ENCODE measurements around the gene MVB12B. TPM values are rescaled to one million over a fixed set of nuclear protein-coding genes. Genes with fewer than 3 reads are reported as not detected.

The MVB12B gene
- total and polyA plus RNA-seq, 2 of the 8 experiments (the other 6 are each of a cell fraction or from before 2014, with no cell fraction given), result 2.6 to 5.0 TPM

DNA sequence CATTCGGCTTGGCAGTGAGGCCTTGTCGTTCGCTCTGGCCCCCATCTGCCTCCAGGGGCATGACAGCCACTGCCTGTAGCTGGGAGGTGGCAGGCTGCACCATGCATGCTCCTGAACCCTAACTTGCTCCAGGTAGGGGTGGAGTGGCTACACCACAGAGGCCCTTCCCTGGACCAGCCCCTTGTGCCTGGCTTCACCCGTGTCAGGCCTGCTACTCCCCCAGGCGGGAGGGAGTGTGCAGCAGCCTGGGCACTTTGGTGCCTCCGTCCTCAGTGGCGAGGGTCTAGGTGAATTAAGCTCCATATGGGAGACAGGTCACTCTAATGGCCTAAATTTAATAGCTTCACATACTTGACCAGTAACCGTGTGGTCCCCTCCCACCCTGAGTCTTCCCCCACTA, 227.7 kb downstream of the MVB12B start:
- Histone ChIP-seq H3K9me3 (ENCODE audit: insufficient read depth in 2 of 2, low read depth in 1 of 2, low read length in 1 of 2) (no peaks in the 10 kb centered on the region), H3K23me2 (ENCODE audit: low read depth, low read length) (no peaks in the 10 kb centered on the region), H4K20me1 (replicated peaks in 1 of 2; ENCODE audit: control insufficient read depth in 1 of 2, insufficient read depth in 2 of 2, low read length in 2 of 2) (no peaks in the 10 kb centered on the region), H3K4ac (replicated peaks; ENCODE audit: insufficient read length, low read depth, low read length) (no peak overlapping the region), H3K79me1 (ENCODE audit: low read depth, low read length) (no peaks in the 10 kb centered on the region), H2BK20ac (ENCODE audit: low read length) (no peak overlapping the region), H2BK5ac (ENCODE audit: low read depth, low read length) (no peak overlapping the region), H4K91ac (replicated peaks; ENCODE audit: insufficient read length, low read length) (no peak overlapping the region), H3K56ac (replicated peaks; ENCODE audit: insufficient read length, low read depth, low read length) (no peak overlapping the region), H3K4me1 (replicated peaks in 1 of 4; ENCODE audit: control insufficient read depth in 3 of 4, insufficient read depth in 4 of 4, low read length in 3 of 4) (peaks cover 0 to 2% (median 0%) of the 10 kb centered on the region in 4 experiments; a peak in 2 of 7 replicates), H2BK12ac (ENCODE audit: low read depth, low read length) (no peak overlapping the region), H3K18ac (ENCODE audit: extremely low read depth, low read length) (no peak overlapping the region), H3K23ac (ENCODE audit: insufficient read length) (no peak overlapping the region), H4K5ac (ENCODE audit: insufficient read length, low read depth, low read length) (no peak overlapping the region), H3K36me3 (ENCODE audit: control insufficient read depth in 2 of 4, insufficient read depth in 4 of 4, low read length in 3 of 4) (no peaks in the 10 kb centered on the region), H3K14ac (ENCODE audit: insufficient read length) (no peak overlapping the region), H2AFZ (ENCODE audit: low read length) (no peak overlapping the region), H3K27me3 (replicated peaks in 1 of 4; ENCODE audit: control insufficient read depth in 3 of 4, extremely low read depth in 1 of 4, insufficient read depth in 3 of 4, low read length in 3 of 4) (no peaks in the 10 kb centered on the region; a peak in 1 of 7 replicates), H3K4me3 (ENCODE audit: extremely low read depth in 1 of 4, insufficient read depth in 2 of 4, low read depth in 3 of 4, low read length in 4 of 4) (no peak overlapping the region), H2BK15ac (ENCODE audit: low read length) (no peak overlapping the region), H3K4me2 (ENCODE audit: insufficient read depth in 1 of 2, low read depth in 2 of 2, low read length in 2 of 2) (no peak overlapping the region), H4K8ac (ENCODE audit: extremely low read depth, insufficient read depth, low read length) (no peak overlapping the region), H3K9ac (replicated peaks in 1 of 4; ENCODE audit: extremely low read depth in 1 of 4, low read depth in 3 of 4, low read length in 3 of 4) (no peak overlapping the region; a peak in 1 of 7 replicates), H2BK120ac (replicated peaks; ENCODE audit: low read depth, low read length) (no peak overlapping the region), H3K79me2 (ENCODE audit: control insufficient read depth in 1 of 2, insufficient read depth in 2 of 2, low read length in 2 of 2) (no peaks in the 10 kb centered on the region), H3K27ac (ENCODE audit: low read depth, low read length) (no peak overlapping the region), H2AK5ac (ENCODE audit: low read depth, low read length) (no peak overlapping the region)
- DNase-seq (ENCODE audit: low read depth in 1 of 2, low spot score in 2 of 2) (no peak), FAIRE-seq (no peak)
- POLR2A ChIA-PET (ENCODE audit: partially characterized antibody), result no interaction called here
- 90% methylated on average over 8 of the region's 8 CpGs; no CpG with 5 or more reads in 1 of the 2 experiments for WGBS, 2 experiments (ENCODE audit: extremely low coverage in 1 of 2, insufficient coverage in 1 of 2, insufficient read length in 1 of 2, insufficient replicate concordance in 2 of 2, low coverage in 1 of 2, low lambda C conversion rate in 2 of 2, missing lambda C conversion rate in 1 of 2)
- CTCF ChIA-PET (ENCODE audit: partially characterized antibody), result interaction anchor here (0.7 to 12.5 kb wide), 17 partner anchors 9 to 227 kb away, joined by 3 to 343 read pairs (median 5); no protein-coding TSS in a partner anchor
- no peak for TF ChIP-seq SP1 (IDR thresholded peaks at IDR 0.05; ENCODE audit: low read depth, low read length)
- no peak for TF ChIP-seq GTF2F1 (IDR thresholded peaks at IDR 0.05; ENCODE audit: borderline replicate concordance, low read depth, low read length)
- no peak for TF ChIP-seq SAP30 (IDR thresholded peaks at IDR 0.05; ENCODE audit: insufficient read depth, insufficient replicate concordance, low read length)
- no peak for TF ChIP-seq TEAD4 (IDR thresholded peaks at IDR 0.05; ENCODE audit: low read depth, low read length)
- TF ChIP-seq ATF3 (IDR thresholded peaks at IDR 0.05; ENCODE audit: insufficient read depth, low read depth, low read length), result no peak
- TF ChIP-seq BCL11A (IDR thresholded peaks at IDR 0.05; ENCODE audit: low read depth in 2 of 2, low read length in 2 of 2), result no peak
- no peak for TF ChIP-seq SP2 (IDR thresholded peaks at IDR 0.05; ENCODE audit: low read length)
- no peak for TF ChIP-seq SP4 (IDR thresholded peaks at IDR 0.05; ENCODE audit: low read length)
- no peak for TF ChIP-seq JUND (IDR thresholded peaks at IDR 0.05; ENCODE audit: low read length)
- TF ChIP-seq SIRT6 (IDR thresholded peaks at IDR 0.05; ENCODE audit: low read length), result no peak
